Stimulated activated naive CD8-positive, alpha-beta T cell treated with anti-CD3 and anti-CD28 coated beads, Interleukin-15, Interleukin-2, amounts not matched to agents 100 U/mL and 50 U/mL, for 24 hours (primary cell): ENCODE results near the gene TMEM72.
A peak's percentile ranks its signal among the peaks of the same experiment; 100 is the strongest.
"Not testable (repeated sequence)": the region's sequence is repeated elsewhere in the genome, so short reads cannot be mapped to it uniquely, and the experiment has no call there.

Experiments
- ATAC-seq: fragments of 150-1000 bp; cut with Tn5 transposase; one replicate; pipeline ENCODE4 v1.10.0; 2021
- DNase-seq: peaks from one replicate; pipeline ENCODE4 v3.0.0; 2021

Gene TMEM72

DNA sequence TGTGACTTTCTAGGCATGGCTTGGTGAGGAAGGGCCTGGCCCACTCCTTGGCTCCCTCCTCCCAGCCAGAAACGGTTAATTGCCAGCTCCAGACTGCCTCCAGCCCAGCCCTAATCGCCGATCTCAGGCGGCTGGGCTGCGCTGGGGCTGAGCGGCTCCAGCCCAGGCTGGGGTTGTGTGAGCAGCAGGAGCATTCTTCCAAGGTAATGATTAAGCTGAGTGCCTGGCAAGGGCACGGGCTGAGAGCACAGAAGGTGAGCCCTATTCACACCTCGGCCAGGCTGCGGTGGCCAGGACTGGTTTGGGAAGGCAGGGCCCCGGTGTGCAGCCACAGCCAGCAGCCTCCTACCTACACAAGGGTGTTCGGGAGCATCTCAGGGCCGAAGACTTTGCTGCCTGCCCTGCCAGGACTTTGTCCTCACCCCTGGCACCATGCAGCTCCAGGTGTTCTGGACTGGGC lies at the start of gene TMEM72:
Gene TMEM72, plus strand, starts transcription at position 257 of the 460 bp plus-strand sequence. Its CDS starts 176 bp downstream, at position 433.
- DNase-seq = no peak

DNA sequence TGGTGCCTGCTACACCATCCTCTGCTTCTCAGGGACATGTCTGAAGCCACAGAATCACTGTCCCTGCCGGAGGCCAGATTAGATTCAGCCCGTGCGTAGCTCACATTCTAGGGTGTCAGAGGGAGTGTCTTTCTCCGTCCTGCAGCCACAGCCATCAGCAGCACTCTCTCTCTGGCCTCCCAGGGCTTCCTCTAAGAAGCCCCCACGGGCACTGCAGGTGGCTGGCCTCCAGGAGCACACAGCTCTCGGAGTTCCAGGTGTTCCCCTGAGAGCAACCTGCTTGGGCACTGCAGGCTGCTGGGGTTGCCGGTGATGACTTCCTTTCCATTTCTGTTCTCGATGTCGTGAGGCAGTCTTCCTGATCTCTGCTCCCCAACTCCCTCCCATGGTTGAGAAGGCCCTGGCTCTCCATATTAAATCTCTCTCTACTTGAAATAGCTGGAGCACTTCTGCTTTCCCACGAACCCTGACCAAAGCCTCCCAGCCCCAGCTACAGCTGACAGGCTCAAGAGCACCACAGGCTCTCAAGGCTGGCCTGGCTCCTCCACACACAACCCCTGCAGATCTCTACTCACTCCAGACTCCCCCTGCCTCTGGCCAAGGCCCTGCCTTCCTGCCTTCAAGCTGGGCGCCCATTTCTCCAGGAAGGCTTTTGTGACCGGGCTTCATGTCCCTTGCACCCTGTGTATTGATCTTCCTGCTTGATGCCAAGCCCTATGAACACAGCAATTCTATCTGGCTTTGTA lies 49.0 kb upstream of the TMEM72 start:
- DNase-seq (no peak), ATAC-seq (no peak)

More for the DNA sequence above, at the start of gene TMEM72:
- no peak for ATAC-seq

DNA sequence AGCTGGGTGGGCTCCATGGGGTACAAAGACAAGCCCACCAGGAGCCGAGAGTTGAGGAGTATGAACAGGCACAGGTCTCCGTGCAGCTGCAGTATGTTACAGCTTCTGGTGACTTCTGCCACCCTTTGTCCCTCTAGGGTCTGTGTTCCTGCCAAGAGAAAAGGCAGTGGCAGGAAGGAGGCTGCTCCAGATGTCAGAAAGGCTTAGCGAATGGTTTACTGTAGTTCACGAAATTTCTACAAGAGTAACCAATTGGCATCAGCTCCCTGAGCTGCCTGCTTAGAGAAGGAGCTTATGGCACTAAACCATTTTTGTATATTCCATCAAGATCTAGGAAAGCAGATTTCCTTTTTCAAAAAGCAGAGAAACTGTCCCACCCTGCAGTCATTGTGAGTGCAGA lies 48.2 kb upstream of the TMEM72 start:
- no peak for DNase-seq
- no peak for ATAC-seq

DNA sequence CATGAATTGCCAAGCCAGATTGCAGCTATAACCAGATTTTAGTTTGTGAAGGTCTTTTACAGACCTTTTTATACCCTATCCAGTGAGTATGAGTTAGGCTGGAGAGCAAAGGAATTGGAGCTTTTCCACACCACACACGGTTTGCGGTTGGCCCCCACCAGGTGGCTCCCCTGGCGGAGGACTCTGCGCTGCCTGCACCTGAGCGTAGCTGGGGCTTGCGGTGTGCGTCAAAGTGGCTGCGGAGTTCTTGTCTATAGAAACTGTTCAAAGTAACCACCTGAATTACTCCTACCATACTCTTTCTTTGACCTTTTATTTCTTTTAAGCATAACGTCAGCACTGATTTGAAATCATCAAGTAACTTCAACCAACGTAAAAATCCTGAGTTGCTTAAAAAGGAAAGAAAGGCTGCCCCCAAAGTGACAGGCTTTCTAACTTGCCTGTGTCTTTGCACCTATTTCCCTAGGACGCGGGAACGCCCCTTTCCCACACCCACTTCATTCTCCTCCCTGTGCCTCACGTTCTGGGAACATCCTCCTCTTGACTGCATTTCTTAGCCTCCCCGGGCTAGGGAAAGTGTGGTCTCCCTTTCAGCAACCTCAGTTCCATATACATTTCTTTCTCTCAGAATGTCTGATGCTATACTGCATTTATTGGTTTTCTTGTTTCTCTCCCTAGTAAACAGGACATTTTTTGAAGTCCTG lies 47.6 kb upstream of the TMEM72 start:
- ATAC-seq = no peak
- DNase-seq = no peak

DNA sequence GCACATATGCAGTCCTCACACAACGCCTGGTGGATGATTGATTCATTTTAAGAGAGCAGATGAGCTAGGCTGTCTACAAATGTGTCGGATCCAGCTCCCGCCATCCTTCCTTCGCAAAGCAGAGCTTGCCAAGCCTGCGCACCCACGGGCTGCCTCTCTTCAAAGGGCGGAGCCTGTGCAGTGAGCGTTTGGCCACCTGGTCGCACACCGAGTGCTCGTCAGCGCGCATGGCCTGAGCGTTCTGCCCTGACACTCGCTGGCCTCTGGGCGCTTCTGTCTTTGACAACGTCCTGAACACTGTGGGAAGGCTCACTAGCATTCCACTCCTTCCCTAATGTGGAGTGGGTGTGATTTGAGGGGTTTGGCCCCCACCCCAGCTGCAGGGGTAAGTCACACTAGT lies 47.1 kb upstream of the TMEM72 start:
- DNase-seq (no peak), ATAC-seq (no peak)

DNA sequence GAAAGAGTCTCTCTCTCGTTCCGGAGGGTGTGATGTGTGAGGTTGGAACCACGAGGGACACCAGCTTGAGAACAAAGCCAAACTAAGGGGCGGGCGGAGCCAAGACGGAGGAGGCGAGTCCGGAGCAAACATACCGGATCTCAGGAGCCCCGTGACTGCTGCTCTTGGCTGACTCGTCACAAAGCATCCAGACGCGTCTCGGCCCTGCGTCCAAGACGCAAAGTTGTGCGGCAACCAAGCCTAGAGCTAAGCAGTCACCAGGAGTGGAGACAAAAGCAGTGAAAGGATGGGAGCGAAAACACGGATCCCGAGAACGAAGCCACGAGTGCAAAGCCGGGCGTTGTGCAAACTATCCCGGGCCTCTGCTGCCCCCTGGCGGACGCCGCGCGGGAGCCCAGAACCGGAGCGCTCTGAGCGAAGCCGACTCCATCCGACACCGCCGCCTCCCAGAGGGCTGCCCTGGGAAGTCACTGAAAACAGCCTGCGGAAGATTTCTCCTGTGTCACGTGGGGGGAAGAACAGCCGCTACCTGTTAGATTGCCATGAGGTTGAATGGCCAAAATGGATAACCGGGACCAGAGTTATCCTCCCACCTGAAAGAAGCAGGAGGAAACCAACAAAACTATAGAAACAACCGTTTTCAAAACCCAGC lies 46.4 kb upstream of the TMEM72 start:
- DNase-seq (peak; percentile 90), ATAC-seq (peak; percentile 88)

DNA sequence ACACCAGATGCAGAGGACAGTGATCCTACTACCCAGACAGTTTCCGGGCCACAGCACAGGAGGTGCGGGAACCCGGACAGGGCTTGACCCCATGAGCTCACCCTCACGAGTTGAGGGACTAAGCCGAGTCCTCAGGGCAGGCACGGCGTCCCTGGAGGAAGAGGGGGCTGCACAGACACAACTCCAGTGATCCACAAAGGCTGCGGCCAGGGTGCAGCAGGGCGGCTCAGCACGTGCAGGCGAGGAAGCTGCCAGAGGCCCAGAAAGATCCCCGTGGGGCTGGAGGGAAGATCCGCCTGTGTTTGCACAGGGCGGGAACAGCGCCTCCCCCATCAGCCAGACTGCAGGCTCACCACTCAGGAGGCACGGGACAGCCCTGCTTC lies 45.9 kb upstream of the TMEM72 start:
- ATAC-seq (no peak), DNase-seq (no peak)

DNA sequence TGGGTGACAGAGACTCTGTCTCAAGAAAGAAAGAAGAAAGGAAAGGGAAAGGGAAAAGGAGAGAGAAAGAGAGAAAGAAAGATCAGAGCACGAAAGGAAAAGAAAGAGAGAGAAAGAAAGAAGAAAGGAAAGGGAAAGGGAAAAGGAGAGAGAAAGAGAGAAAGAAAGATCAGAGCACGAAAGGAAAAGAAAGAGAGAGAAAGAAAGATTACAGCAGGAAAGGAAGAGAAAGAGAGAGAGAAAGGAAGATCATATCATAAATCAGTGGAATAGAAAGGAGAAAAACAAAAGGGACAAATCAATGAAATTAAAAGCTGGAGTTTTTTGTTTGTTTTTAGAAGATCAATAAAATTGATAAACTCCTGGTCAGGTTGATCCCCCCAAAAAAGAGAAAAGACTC lies 44.8 kb upstream of the TMEM72 start:
- ATAC-seq, DNase-seq: not testable (repeated sequence)

DNA sequence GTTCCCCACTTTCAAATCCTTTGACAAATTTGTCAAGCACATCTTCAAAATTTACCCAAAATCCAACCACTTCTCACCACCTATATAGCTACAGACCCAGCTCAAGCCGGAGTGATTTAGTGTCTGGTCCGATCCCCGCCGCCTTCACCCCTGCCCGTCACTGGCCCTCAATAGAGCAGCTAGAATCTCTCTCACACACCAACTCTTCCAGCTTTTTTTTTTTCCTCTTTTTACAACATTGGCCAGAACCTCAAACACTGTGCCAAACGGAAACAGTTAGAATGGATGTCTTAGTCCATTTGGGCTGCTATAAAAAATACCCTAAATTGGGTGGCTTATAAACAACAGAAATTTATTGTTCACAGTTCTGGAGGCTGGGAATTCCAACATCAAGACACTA lies 41.1 kb upstream of the TMEM72 start:
- DNase-seq (no peak), ATAC-seq (no peak)

DNA sequence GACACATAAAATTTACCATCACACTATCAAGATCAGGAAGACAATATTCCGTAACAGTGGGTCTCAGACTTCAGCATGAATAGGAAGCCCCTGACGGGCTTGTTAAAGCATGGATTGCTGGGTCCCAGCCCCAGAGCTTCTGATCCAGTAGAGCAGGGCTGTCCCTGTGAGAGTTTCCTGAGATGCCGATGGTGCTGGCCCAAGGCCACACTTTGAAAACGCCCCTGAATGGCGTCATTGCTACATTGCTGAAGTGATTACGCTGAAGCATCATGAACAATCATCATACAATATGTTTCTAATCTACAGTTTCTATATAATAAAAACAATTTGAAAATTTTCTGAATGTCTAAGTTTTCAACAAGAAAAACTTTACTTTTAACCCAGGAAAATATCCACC lies 38.0 kb upstream of the TMEM72 start:
- ATAC-seq = no peak
- DNase-seq = no peak

DNA sequence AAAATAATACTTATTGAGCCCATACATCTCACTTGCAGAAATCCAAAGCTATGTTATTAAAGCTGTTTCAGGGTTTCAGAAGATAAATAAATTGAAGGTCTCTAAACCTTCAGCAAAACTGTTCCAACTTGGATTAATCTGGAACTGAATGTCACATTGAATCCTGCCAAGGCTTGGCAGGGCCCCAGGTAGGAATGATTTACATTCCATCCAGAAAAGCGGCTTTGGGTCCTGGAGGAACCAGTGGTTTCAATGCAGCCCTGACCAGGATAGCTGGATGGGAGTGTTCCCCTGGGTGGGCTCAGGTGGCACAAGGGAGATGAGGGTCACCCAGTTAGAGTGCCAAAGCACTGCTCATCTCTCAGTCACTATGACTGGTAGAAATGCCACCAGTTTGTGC lies 37.0 kb upstream of the TMEM72 start:
- ATAC-seq (no peak), DNase-seq (no peak)

DNA sequence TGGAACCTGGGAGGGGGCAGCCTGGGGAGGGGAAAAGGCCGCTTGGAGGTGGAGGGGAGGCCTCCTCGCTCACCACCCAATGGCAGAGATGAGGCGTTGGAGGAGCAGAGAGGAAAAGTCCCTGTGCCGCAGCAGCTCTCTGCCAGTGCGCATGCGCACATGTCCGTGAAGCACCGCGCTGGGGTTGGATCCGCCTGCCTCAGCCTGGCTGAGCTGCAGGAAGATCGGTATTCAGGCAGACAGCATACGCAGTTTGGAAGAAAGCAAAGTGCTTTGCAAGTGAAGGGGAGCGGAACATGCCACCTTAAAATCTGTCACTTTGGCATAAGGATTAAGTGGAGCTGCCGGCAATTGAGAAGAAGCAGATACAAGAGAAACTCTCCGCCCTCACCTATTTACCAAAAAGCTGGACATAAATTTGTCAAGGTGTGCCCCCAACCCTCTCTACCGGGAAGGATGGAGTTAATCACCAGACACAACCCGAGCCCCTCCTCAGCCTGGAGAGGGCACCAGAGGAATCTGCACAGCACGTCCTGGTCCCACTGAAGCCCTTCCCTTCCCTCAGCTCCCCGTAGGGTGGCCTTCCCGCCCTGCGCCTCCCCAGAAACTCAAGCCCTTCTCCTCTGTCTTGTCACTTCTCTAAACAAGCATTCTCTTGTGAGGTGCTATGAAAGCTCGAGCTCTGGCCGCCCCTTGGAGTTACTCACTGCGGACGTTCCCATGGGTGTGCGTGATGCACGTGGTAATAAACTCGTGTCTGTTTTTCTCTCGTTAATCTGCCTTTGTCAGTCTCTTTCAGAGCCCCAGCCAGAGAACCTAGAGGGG lies 32.2 kb upstream of the TMEM72 start:
- ATAC-seq (peak; percentile 85), DNase-seq (peak; percentile 78)

DNA sequence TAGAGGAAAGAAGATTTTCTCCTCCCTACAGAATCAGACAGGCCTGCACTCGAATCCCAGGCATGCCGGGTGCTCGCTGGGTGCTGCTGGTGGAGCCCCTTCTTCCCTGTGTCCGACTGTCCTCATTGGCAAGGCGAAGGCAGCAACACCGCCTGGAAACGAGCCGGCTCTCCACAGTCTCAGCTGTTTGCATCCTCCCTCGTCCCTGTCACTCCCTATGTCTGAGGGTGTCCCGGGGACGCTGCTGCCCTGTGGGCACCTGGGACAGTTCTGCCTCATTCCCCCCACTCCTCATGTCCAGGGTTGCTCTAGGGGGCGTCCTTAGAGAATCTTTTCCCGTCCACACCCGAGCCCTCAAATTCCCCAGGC lies 31.6 kb upstream of the TMEM72 start:
- no peak for ATAC-seq
- DNase-seq = no peak

DNA sequence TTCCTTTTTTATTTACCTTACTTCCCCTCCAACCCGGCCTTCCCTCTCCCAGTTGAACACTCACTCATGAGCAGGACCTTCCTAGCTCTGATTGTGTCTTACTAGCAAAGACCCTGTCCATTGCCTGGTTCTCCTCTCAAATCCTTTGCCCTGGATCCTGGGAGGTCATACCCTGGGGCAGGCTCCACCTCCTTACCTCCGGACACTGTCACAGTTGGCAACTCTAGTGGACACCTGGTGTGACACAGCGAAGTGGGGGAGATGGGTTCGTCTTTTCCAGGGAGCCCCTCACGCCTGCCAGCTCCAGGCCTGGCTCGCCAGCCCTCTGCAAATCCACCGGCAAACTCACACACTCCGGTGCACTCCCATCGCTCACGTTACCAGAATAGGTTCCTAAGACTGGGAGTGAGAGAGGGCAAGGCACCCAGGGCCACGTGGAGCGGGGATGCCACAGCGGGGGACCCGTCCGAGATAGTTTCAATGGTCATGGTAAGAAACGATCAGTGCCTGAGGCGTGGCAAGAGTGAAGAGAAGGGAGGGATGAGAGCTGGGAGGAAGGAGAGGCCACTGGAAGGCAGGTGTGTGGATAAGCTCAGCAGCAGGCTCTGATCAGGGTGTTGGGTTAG lies 30.9 kb upstream of the TMEM72 start:
- no peak for ATAC-seq

DNA sequence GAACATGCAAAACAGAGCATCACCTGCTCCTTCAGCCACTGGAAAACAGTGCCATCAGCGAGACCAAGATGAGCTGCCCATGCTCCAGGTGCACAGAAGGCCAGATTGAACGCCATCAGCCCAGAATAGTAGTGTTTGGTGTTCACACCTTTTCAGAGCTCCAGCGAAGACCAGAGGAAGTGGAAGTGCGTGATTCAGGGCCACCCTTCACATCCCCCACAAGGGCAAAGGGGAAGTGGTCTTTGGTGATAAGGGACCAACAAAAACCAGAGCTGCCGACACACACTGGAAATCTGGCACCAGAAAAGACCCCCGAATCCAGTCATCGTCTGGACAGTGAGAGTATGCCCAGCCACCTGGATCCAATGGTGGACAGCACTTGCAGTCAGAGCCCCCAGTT lies 29.5 kb upstream of the TMEM72 start:
- DNase-seq = no peak
- no peak for ATAC-seq

More for the DNA sequence above, 30.9 kb upstream of the TMEM72 start:
- no peak for DNase-seq

DNA sequence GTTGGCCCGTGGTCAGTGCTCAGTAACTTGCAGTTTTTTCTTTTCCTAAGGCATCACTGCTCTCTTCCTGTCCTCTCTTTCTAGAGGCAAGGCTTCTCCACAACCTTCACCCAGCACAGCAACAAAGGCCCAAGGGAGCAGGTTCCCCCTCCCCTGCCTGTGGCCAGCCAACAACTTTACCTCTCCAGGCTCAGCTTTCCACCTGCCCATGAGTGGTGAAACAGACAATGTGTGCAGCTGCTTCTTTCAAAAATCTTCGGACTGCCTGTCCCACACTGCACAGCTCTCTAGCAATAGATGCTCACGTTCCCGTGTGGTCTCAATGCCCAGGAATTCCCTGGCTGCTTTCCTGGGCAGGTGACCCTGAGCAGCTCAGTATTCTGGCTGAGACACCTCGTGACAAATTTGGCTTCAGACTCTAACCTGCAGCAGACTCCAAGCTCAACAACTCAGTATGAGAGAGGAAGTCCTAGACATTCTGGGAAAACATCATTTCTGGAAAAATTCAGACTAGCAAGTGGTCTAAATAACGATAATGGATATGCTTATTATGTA lies 28.9 kb upstream of the TMEM72 start:
- DNase-seq (no peak), ATAC-seq (no peak)

DNA sequence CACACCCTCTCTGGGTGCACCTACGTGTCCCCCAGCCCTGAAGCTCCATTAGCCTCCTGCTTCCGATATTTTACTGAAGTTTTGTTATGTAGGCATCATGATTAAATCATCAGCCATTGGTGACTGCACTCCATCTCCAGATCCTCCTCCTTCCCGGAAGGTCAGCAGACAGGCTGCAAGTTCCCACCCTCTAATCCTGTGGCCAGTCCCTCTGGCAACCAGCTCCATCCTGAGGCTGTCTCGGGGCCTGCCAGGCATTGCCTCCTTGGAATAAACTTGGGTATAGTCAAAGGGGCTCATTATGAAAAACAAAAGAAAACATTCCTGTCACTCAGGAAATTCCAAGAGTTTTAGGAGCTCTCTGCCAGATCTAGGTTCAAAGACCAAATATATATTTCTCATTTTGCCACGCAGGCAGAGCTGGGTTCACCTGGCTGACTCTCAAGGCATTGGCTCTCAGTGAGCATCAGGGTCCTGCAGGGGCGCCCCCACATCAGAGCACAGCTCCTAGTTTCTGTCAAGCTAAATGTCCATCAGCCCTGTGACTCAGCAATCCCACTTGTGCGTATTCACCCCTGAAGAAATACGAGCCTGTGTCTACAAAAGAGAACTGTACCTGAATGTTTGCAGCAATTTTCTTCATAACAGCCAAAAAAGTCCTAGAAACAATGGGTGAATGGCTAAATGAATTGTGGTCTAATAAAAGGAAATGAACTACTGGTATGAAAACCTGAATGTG lies 27.4 kb upstream of the TMEM72 start:
- DNase-seq (no peak), ATAC-seq (no peak)

DNA sequence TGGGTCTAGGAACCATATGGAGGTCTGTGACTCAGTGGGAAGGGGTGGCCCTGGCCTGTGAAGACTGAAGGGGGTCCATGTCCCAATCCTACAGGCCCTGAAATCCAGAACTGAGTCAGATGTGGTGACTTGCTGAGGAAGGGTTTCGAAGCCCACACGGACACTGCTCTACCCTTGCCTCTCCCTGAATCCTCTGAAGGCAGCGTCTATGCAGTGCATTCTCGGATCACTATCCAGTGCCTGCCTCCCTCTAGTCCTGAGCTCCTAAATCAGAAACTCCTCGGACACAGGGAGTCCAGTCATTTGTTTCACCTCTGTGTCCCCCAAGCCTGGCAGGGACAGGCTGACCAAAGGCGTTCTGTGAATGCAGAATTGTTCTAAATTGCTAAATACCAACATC lies 25.4 kb upstream of the TMEM72 start:
- ATAC-seq = no peak
- no peak for DNase-seq

DNA sequence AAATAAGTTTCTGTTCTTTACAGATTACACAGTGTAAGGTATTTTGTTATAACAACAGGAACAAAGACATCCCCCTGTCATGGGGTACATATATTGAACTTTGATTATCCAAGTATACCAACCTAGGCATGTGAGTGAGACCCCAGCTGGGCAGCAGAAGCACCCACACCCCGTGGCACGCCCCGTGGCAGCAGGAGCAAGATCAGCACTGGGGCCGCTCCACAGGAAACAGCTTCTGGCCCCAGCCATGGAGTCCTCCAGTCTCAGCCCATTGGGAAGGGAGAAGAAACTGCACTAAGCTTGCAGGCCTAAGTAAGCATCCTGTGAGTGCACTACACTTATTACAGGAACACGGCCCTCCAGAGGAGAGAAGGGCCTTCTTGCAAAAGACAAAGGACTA lies 24.2 kb upstream of the TMEM72 start:
- DNase-seq (no peak), ATAC-seq (no peak)

DNA sequence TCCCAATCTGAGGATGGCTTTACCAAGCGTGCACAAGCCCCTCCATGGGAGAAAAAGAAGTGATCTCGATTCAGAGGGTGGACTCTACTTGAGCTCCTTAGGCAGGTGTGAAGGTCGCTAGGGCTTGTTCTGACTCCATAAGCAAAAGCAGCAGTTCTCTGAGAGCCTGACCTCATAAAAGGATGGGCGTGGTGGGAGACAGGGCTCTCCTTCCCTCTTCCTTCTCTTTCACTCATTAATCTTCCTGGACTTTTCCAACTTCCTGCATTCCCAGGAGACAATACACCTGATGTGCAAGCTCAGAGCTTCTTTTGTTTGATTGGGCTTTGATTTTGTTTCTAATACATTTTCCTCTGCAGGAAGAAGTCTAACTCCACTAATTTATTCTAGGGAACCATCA lies 22.3 kb upstream of the TMEM72 start:
- no peak for DNase-seq
- no peak for ATAC-seq

DNA sequence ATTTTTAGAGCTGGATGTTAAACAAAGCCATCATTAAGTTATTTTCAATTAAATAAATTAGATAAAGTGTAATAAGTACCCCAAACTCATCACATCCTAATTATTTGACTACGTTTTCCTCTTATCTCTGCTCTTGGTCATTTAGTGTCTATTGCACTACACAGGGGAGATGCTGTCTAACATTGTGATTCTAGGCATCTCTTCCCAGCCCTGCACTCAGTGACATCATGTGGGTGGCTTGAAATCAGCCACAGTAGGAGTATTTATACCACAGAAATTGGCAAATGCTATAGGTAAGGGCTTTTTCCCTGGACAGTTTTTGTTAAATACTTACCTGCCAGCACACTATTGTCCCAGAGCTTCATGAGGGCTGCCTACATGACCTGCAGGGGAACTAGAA lies 21.3 kb upstream of the TMEM72 start:
- ATAC-seq = no peak
- no peak for DNase-seq
